Measurements from ENCODE around the gene SH3RF3.

DNA sequence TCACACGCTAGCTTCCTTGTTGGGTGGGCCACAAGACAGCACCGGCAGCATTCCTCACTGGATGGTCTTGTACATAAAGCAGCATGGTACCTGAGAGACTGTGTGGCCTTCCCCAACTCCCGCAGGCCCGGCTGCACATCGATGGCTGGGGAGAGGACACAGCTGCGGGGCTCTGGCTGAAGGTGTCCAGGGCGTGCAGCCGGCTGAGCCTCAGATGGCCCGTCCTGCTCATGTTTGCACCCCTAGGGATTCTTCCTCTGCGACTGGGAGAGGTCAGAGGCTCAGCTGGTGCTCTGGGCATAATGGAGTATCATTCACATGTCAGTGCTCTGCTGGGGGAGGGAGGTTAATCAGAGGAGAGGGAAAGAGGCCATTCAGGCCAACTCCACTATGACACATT is 276.9 kb downstream of the SH3RF3 start:
- TF ChIP-seq CTCF (IDR thresholded peaks at IDR 0.05 in 4 of 5, conservative IDR thresholded peaks at IDR 0.05 in 1 of 5) (no peak), POLR2A (IDR thresholded peaks at IDR 0.05) (no peak)
